Measurements from ENCODE around the gene HLA-A. TPM values are rescaled to one million over a fixed set of nuclear protein-coding genes. Genes with fewer than 3 reads are reported as not detected.

HLA-A gene
- total and polyA plus RNA-seq, 10 donors = 1,154 to 1,886 (median 1,581) TPM

DNA sequence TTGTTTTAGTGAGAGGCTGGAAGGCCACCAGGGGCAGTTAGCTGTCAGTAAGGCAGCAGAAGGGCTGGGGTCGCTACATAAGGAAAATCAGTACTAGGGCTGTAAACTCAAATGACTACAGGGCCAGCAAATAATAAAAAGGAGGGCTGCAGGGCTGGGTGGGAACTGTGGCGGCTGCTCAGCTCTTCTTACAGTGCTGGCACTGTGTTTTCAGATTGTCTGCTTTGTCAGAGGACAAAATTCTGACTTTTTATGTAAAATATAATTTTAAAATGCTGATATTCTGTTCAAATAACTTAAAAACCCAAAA is 23.2 kb downstream of the HLA-A start:
- WGBS, 5 donors = 12 to 24% (median 21%) methylated on average over 2 of the region's 2 CpGs
- TF ChIP-seq, protein P1, sequence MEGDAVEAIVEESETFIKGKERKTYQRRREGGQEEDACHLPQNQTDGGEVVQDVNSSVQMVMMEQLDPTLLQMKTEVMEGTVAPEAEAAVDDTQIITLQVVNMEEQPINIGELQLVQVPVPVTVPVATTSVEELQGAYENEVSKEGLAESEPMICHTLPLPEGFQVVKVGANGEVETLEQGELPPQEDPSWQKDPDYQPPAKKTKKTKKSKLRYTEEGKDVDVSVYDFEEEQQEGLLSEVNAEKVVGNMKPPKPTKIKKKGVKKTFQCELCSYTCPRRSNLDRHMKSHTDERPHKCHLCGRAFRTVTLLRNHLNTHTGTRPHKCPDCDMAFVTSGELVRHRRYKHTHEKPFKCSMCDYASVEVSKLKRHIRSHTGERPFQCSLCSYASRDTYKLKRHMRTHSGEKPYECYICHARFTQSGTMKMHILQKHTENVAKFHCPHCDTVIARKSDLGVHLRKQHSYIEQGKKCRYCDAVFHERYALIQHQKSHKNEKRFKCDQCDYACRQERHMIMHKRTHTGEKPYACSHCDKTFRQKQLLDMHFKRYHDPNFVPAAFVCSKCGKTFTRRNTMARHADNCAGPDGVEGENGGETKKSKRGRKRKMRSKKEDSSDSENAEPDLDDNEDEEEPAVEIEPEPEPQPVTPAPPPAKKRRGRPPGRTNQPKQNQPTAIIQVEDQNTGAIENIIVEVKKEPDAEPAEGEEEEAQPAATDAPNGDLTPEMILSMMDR (IDR thresholded peaks at IDR 0.05 in 8 of 11, conservative IDR thresholded peaks at IDR 0.05 in 3 of 11) = no peak
- TF ChIP-seq POLR2AphosphoS5 (IDR thresholded peaks at IDR 0.05) (no peak), POLR2A (IDR thresholded peaks at IDR 0.05) (no peak)
- H3K36me3 ChIP-seq = no peaks in the 10 kb centered on the region
- no peak for DNase-seq
- intact Hi-C loops (cut with DNase I; ENCODE audit: low total_unique reads) = no loop called here
- H3K9me3 ChIP-seq = no peaks in the 10 kb centered on the region
- H3K4me1 ChIP-seq = peaks cover 22 to 48% (median 41%) of the 10 kb centered on the region in 6 donors
- peak overlapping the region; percentile 85 to 94 (median 90) for H3K27ac ChIP-seq
- H3K4me3 ChIP-seq = peak overlapping the region; percentile 28 to 67 (median 40)
- H3K27me3 ChIP-seq (replicated peaks in 1 of 7) = no peaks in the 10 kb centered on the region

DNA sequence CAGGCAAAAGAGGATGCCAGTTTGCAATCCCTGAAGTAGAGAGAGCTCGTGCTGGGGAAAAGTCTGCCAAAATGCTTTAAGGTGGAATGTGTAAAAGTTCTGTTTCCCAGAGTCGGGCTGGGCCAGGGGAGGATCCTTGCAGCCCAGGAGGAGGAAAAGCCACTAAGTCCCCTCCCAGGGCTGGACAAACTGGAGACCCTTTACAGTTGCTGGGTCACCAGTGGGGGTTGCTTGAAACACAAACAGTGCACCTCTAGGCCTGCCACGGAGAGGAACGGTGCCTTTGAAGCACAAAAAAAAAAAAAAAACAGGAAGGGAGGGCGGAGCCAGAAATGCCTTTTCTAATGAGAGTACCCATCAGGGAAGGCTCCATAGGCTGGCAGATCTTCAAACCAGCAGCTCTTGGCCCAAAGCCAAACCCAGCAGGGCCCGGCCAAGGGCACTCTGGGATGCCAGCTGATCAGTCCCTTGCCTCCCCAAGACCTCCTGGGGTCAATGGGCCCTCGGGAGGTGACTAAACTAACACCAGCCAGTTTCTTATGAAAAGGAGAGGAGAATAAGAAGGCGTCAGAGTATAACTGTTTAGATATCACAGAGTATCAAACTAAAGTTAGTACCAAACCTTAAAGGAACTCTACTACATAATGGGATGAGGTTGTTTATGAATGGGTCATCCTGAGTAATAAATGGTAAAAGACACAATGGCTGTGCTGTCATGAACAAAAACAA is 23.7 kb downstream of the HLA-A start:
- Histone ChIP-seq H3K27ac (peak overlapping the region; percentile 85 to 94 (median 90)), H3K4me1 (peaks cover 22 to 48% (median 41%) of the 10 kb centered on the region in 6 donors), H3K9me3 (no peaks in the 10 kb centered on the region), H3K36me3 (no peaks in the 10 kb centered on the region), H3K4me3 (peak overlapping the region; percentile 28 to 67 (median 40)), H3K27me3 (replicated peaks in 1 of 7) (no peaks in the 10 kb centered on the region)
- intact Hi-C loops (cut with DNase I; ENCODE audit: low total_unique reads) = no loop called here
- WGBS, 5 donors = 1 to 10% (median 2%) methylated on average over 8 of the region's 8 CpGs
- DNase-seq = peak; percentile 91
- no peak for TF ChIP-seq POLR2A (IDR thresholded peaks at IDR 0.05)
- TF ChIP-seq POLR2AphosphoS5 (IDR thresholded peaks at IDR 0.05) = peak; percentile 58 to 80 (median 66)

GRCh38 chr6:29967379-29968010 is 25.2 kb downstream of the HLA-A start:
- no peak for DNase-seq
- Histone ChIP-seq H3K4me1 (peaks cover 22 to 56% (median 43%) of the 10 kb centered on the region in 6 donors), H3K4me3 (no peak overlapping the region), H3K27ac (peak overlapping the region in 5 of 8 donors; percentile 8 to 94 (median 89)), H3K9me3 (no peaks in the 10 kb centered on the region), H3K36me3 (no peaks in the 10 kb centered on the region), H3K27me3 (replicated peaks in 1 of 7) (no peaks in the 10 kb centered on the region)
- intact Hi-C loops (cut with DNase I; ENCODE audit: low total_unique reads) = no loop called here
- peak in 1 of 3 donors; percentile 32 for TF ChIP-seq POLR2AphosphoS5 (IDR thresholded peaks at IDR 0.05)
- TF ChIP-seq, protein P1 (IDR thresholded peaks at IDR 0.05 in 8 of 11, conservative IDR thresholded peaks at IDR 0.05 in 3 of 11) = peak in 4 of 11 experiments; percentile 24 to 36 (median 31)
- no peak for TF ChIP-seq POLR2A (IDR thresholded peaks at IDR 0.05)
- WGBS, 5 donors = 19 to 32% (median 30%) methylated on average over 4 of the region's 4 CpGs

GRCh38 chr6:29968130-29968529 is 25.8 kb downstream of the HLA-A start:
- no peaks in the 10 kb centered on the region for H3K9me3 ChIP-seq
- H3K4me3 ChIP-seq = no peak overlapping the region
- TF ChIP-seq POLR2AphosphoS5 (IDR thresholded peaks at IDR 0.05) (no peak), POLR2A (IDR thresholded peaks at IDR 0.05) (no peak)
- TF ChIP-seq, protein P1 (IDR thresholded peaks at IDR 0.05 in 8 of 11, conservative IDR thresholded peaks at IDR 0.05 in 3 of 11) = no peak
- H3K27me3 ChIP-seq (replicated peaks in 1 of 7) = no peaks in the 10 kb centered on the region
- peak overlapping the region in 2 of 8 donors; percentile 8 to 94 for H3K27ac ChIP-seq
- intact Hi-C loops (cut with DNase I; ENCODE audit: low total_unique reads) = no loop called here
- DNase-seq = no peak
- peaks cover 22 to 60% (median 44%) of the 10 kb centered on the region in 6 donors for H3K4me1 ChIP-seq
- no peaks in the 10 kb centered on the region for H3K36me3 ChIP-seq
- WGBS, 5 donors = 69 to 86% (median 79%) methylated on average over 2 of the region's 2 CpGs
